Activated CD8-positive, alpha-beta memory T cell treated with anti-CD3 and anti-CD28 coated beads, Interleukin-2, amount 50 U/mL, for 24 hours (primary cell): ENCODE data around the gene SPHK1.
"Not testable (repeated sequence)": the region's sequence is repeated elsewhere in the genome, so short reads cannot be mapped to it uniquely, and the experiment has no call there.

Source experiments
- DNase-seq: peaks from one replicate; pipeline ENCODE4 v3.0.0-alpha.2; 2020; ENCODE audit errors: extremely low read depth

Gene SPHK1

GRCh38 chr17:76384222-76384986 is at the start of gene SPHK1:
SPHK1 (plus strand) TSS chr17:76384609; CDS start chr17:76385645, 1,036 bp downstream.
- DNase-seq: no peak

- no peak for DNase-seq
These were observed 48.6 kb upstream of the SPHK1 start for GRCh38 chr17:76335716-76336381.

GRCh38 chr17:76336756-76337412 is 47.5 kb upstream of the SPHK1 start:
- no peak for DNase-seq

GRCh38 chr17:76337413-76337777 is 47.0 kb upstream of the SPHK1 start:
- DNase-seq: no peak

- no peak for DNase-seq
These were observed 43.1 kb upstream of the SPHK1 start for GRCh38 chr17:76341301-76341700.

GRCh38 chr17:76343106-76343505 is 41.3 kb upstream of the SPHK1 start:
- no peak for DNase-seq

GRCh38 chr17:76345377-76345974 is 38.9 kb upstream of the SPHK1 start:
- no peak for DNase-seq

GRCh38 chr17:76346936-76347335 is 37.5 kb upstream of the SPHK1 start:
- DNase-seq: not testable (repeated sequence)

- no peak for DNase-seq
These were observed 33.9 kb upstream of the SPHK1 start for GRCh38 chr17:76350463-76350862.

GRCh38 chr17:76351526-76352071 is 32.8 kb upstream of the SPHK1 start:
- no peak for DNase-seq

GRCh38 chr17:76353004-76353598 is 31.3 kb upstream of the SPHK1 start:
- DNase-seq: no peak

GRCh38 chr17:76353599-76354316 is 30.7 kb upstream of the SPHK1 start, which contains the start of gene PRPSAP1:
PRPSAP1 (minus strand) TSS chr17:76353916; CDS start chr17:76353703, 213 bp downstream.
- peak; percentile 56 for DNase-seq

GRCh38 chr17:76354317-76354729 is 30.1 kb upstream of the SPHK1 start:
- no peak for DNase-seq

- DNase-seq: no peak
These were observed 29.6 kb upstream of the SPHK1 start for GRCh38 chr17:76354747-76355310.

GRCh38 chr17:76356803-76357456 is 27.5 kb upstream of the SPHK1 start:
- DNase-seq: no peak

GRCh38 chr17:76357597-76358158 is 26.7 kb upstream of the SPHK1 start:
- no peak for DNase-seq

- DNase-seq: no peak
These were observed 25.0 kb upstream of the SPHK1 start for GRCh38 chr17:76359375-76359774.

- DNase-seq: not testable (repeated sequence)
These were observed 24.6 kb upstream of the SPHK1 start for GRCh38 chr17:76359776-76360175.

- no peak for DNase-seq
These were observed 23.9 kb upstream of the SPHK1 start for GRCh38 chr17:76360461-76360860.
